ENCODE results near the gene ANHX.

The ANHX gene

DNA sequence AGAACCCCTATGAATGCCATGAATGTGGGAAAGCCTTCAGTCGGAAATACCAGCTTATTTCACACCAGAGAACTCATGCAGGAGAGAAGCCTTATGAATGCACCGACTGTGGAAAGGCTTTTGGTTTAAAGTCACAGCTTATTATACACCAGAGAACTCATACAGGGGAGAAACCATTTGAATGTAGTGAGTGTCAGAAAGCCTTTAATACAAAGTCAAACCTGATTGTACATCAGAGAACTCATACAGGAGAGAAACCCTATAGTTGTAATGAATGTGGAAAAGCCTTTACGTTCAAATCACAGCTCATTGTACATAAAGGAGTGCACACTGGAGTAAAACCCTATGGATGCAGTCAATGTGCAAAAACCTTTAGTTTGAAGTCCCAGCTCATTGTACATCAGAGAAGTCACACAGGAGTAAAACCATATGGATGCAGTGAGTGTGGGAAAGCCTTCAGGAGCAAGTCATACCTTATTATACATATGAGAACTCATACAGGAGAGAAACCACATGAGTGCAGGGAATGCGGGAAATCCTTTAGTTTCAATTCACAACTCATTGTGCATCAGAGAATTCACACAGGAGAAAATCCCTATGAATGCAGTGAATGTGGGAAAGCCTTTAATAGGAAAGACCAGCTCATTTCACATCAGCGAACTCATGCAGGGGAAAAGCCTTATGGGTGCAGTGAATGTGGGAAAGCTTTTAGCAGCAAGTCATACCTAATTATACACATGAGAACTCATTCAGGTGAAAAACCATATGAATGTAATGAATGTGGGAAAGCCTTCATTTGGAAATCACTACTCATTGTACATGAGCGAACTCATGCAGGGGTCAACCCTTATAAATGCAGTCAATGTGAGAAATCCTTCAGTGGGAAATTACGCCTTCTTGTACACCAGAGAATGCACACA lies 32.1 kb downstream of the ANHX start:
- H2AFZ ChIP-seq (ENCODE audit: low read length, unreplicated experiment): no peak overlapping the region
- H3K27me3 ChIP-seq (ENCODE audit: insufficient read depth, low read length): no peaks in the 10 kb centered on the region
- no peak overlapping the region for H3K27ac ChIP-seq (ENCODE audit: low read depth, low read length)
- peak overlapping the region; percentile 14; the same call in 1 of the 2 replicates for H3K4me3 ChIP-seq (ENCODE audit: low read depth, low read length)
- H3K36me3 ChIP-seq (ENCODE audit: insufficient read depth, low read length): peaks cover 56% of the 10 kb centered on the region
- no peaks in the 10 kb centered on the region for H3K4me1 ChIP-seq (ENCODE audit: control insufficient read depth, insufficient read depth, low read length, unreplicated experiment)
- H3K79me2 ChIP-seq (ENCODE audit: control insufficient read depth, insufficient read depth, low read length, unreplicated experiment): no peaks in the 10 kb centered on the region

DNA sequence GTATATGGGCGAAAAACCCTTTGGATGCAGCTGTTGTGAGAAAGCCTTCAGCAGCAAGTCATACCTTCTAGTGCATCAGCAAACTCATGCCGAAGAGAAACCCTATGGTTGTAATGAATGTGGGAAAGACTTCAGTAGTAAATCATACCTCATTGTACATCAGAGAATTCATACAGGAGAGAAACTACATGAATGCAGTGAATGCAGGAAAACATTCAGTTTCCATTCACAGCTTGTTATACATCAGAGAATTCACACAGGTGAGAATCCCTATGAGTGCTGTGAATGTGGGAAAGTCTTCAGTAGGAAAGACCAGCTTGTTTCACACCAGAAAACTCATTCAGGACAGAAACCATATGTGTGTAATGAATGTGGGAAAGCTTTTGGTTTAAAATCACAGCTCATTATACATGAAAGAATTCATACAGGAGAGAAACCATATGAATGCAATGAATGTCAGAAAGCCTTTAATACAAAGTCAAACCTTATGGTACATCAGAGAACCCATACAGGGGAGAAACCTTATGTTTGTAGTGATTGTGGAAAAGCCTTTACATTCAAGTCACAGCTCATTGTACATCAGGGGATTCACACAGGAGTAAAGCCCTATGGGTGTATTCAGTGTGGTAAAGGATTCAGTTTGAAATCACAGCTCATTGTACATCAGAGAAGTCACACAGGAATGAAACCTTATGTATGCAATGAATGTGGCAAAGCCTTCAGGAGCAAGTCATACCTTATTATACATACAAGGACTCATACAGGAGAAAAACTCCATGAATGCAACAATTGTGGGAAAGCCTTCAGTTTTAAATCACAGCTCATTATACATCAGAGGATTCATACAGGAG lies 33.0 kb downstream of the ANHX start:
- no peak overlapping the region for H3K27ac ChIP-seq (ENCODE audit: low read depth, low read length)
- peaks cover 56% of the 10 kb centered on the region for H3K36me3 ChIP-seq (ENCODE audit: insufficient read depth, low read length)
- no peaks in the 10 kb centered on the region for H3K4me1 ChIP-seq (ENCODE audit: control insufficient read depth, insufficient read depth, low read length, unreplicated experiment)
- H2AFZ ChIP-seq (ENCODE audit: low read length, unreplicated experiment): no peak overlapping the region
- no peaks in the 10 kb centered on the region for H3K27me3 ChIP-seq (ENCODE audit: insufficient read depth, low read length)
- no peak overlapping the region; the same call in 1 of the 2 replicates for H3K4me3 ChIP-seq (ENCODE audit: low read depth, low read length)
- no peaks in the 10 kb centered on the region for H3K79me2 ChIP-seq (ENCODE audit: control insufficient read depth, insufficient read depth, low read length, unreplicated experiment)

- H3K4me1 ChIP-seq (ENCODE audit: control insufficient read depth, insufficient read depth, low read length, unreplicated experiment): no peaks in the 10 kb centered on the region
- H3K4me3 ChIP-seq (ENCODE audit: low read depth, low read length): no peak overlapping the region
- no peaks in the 10 kb centered on the region for H3K79me2 ChIP-seq (ENCODE audit: control insufficient read depth, insufficient read depth, low read length, unreplicated experiment)
- peaks cover 56% of the 10 kb centered on the region for H3K36me3 ChIP-seq (ENCODE audit: insufficient read depth, low read length)
- H3K27ac ChIP-seq (ENCODE audit: low read depth, low read length): no peak overlapping the region
- H3K27me3 ChIP-seq (ENCODE audit: insufficient read depth, low read length): no peaks in the 10 kb centered on the region
- H2AFZ ChIP-seq (ENCODE audit: low read length, unreplicated experiment): no peak overlapping the region
Observed at GRCh38 chr12:133201888-133202287, 33.8 kb downstream of the ANHX start.

GRCh38 chr12:133192847-133193246 lies 42.8 kb downstream of the ANHX start:
- Histone ChIP-seq H3K4me3 (ENCODE audit: low read depth, low read length) (no peak overlapping the region), H3K79me2 (ENCODE audit: control insufficient read depth, insufficient read depth, low read length, unreplicated experiment) (no peaks in the 10 kb centered on the region), H3K27me3 (ENCODE audit: insufficient read depth, low read length) (no peaks in the 10 kb centered on the region), H2AFZ (ENCODE audit: low read length, unreplicated experiment) (no peak overlapping the region), H3K27ac (ENCODE audit: low read depth, low read length) (no peak overlapping the region), H3K36me3 (ENCODE audit: insufficient read depth, low read length) (peaks cover 82% of the 10 kb centered on the region), H3K4me1 (ENCODE audit: control insufficient read depth, insufficient read depth, low read length, unreplicated experiment) (no peaks in the 10 kb centered on the region)

GRCh38 chr12:133190176-133190575 lies 45.5 kb downstream of the ANHX start:
- Histone ChIP-seq H3K36me3 (ENCODE audit: insufficient read depth, low read length) (peaks cover 98% of the 10 kb centered on the region), H3K27me3 (ENCODE audit: insufficient read depth, low read length) (no peaks in the 10 kb centered on the region), H3K4me3 (ENCODE audit: low read depth, low read length) (no peak overlapping the region), H3K79me2 (ENCODE audit: control insufficient read depth, insufficient read depth, low read length, unreplicated experiment) (peaks cover 2% of the 10 kb centered on the region), H3K4me1 (ENCODE audit: control insufficient read depth, insufficient read depth, low read length, unreplicated experiment) (no peaks in the 10 kb centered on the region), H2AFZ (ENCODE audit: low read length, unreplicated experiment) (no peak overlapping the region), H3K27ac (ENCODE audit: low read depth, low read length) (no peak overlapping the region)

DNA sequence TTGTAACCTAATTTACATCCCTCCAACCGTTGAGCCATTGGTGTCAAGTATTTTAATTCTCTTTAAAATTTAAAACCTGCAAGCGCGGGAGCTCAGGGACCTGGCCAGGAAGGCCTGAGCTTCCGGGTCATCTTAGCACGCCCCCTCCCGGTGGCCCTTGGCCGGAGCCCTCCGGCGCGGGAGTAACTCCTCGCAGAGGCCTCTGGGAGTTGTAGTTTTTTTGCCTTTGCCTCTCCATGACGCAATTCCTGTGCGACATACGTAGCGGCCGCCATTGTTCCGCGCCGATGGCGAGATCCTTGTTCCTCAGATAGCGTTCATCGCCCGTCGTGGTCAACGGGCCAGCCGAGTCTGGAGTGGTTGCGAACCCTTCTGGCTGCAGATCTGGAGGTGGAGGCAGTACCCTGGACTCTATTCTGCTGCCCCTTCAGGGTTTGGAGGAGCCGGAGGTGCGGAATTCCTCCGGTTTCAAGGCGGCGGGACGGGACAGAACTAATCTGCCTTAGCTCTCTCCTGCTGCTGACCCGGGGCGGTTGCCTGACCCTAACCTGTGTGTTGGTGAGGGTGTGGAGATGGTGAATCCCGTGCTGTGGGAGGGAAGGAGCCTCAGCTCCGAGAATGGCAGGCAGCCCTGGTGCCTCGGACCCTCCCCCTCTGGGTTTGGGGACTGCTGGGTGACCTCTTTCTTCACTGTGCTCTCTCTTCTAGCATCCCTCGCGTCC lies 54.3 kb downstream of the ANHX start, which contains the start of gene ZNF268:
Gene ZNF268, plus strand, starts transcription at position 258 of the 722 bp plus-strand sequence. CDS start 503 bp downstream, outside the sequence.
- Histone ChIP-seq H3K36me3 (ENCODE audit: insufficient read depth, low read length) (peaks cover 37% of the 10 kb centered on the region), H3K4me3 (ENCODE audit: low read depth, low read length) (peak within 1 kb of the TSS; percentile 95), H3K79me2 (ENCODE audit: control insufficient read depth, insufficient read depth, low read length, unreplicated experiment) (peaks cover 22% of the 10 kb centered on the region), H3K4me1 (ENCODE audit: control insufficient read depth, insufficient read depth, low read length, unreplicated experiment) (peaks cover 7% of the 10 kb centered on the region), H3K27ac (ENCODE audit: low read depth, low read length) (peak within 1 kb of the TSS; percentile 41), H3K27me3 (ENCODE audit: insufficient read depth, low read length) (no peaks in the 10 kb centered on the region), H2AFZ (ENCODE audit: low read length, unreplicated experiment) (peak within 1 kb of the TSS; percentile 94)

DNA sequence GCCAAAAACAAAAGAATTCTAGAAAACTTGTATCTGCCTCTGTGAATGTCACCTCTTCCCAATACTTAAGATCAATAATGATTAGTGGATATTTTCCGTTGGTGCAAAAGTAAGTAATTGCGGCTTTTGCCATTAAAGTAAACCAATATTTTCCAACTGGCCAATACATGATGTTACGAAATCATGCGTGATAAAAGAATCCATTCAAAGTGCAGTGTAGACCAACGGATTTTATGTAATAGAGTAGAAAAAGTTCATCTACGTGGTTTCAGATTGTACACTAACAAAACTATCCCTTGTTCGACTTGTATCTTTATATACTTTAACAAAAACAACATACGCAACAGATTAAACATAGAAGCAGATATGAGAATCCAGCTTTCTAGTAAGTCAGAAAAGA lies 55.0 kb downstream of the ANHX start:
- H3K36me3 ChIP-seq (ENCODE audit: insufficient read depth, low read length): peaks cover 31% of the 10 kb centered on the region
- H3K4me3 ChIP-seq (ENCODE audit: low read depth, low read length): no peak overlapping the region
- peaks cover 7% of the 10 kb centered on the region for H3K4me1 ChIP-seq (ENCODE audit: control insufficient read depth, insufficient read depth, low read length, unreplicated experiment)
- H3K27ac ChIP-seq (ENCODE audit: low read depth, low read length): no peak overlapping the region
- H3K79me2 ChIP-seq (ENCODE audit: control insufficient read depth, insufficient read depth, low read length, unreplicated experiment): peaks cover 22% of the 10 kb centered on the region
- H3K27me3 ChIP-seq (ENCODE audit: insufficient read depth, low read length): no peaks in the 10 kb centered on the region
- no peak overlapping the region for H2AFZ ChIP-seq (ENCODE audit: low read length, unreplicated experiment)

- Histone ChIP-seq H3K27ac (ENCODE audit: low read depth, low read length) (no peak overlapping the region), H3K36me3 (ENCODE audit: insufficient read depth, low read length) (0 out of 2 replicates have a peak, but pooled peaks cover 2% of the 10 kb centered on the region), H3K27me3 (ENCODE audit: insufficient read depth, low read length) (no peaks in the 10 kb centered on the region), H3K4me3 (ENCODE audit: low read depth, low read length) (no peak overlapping the region), H2AFZ (ENCODE audit: low read length, unreplicated experiment) (no peak overlapping the region), H3K79me2 (ENCODE audit: control insufficient read depth, insufficient read depth, low read length, unreplicated experiment) (no peaks in the 10 kb centered on the region), H3K4me1 (ENCODE audit: control insufficient read depth, insufficient read depth, low read length, unreplicated experiment) (no peaks in the 10 kb centered on the region)
Observed at GRCh38 chr12:133174901-133175300, 60.8 kb downstream of the ANHX start.

- no peak overlapping the region for H3K4me3 ChIP-seq (ENCODE audit: low read depth, low read length)
- no peak overlapping the region for H3K27ac ChIP-seq (ENCODE audit: low read depth, low read length)
- H3K36me3 ChIP-seq (ENCODE audit: insufficient read depth, low read length): 0 out of 2 replicates have a peak, but pooled peaks cover 2% of the 10 kb centered on the region
- H3K79me2 ChIP-seq (ENCODE audit: control insufficient read depth, insufficient read depth, low read length, unreplicated experiment): no peaks in the 10 kb centered on the region
- H2AFZ ChIP-seq (ENCODE audit: low read length, unreplicated experiment): no peak overlapping the region
- no peaks in the 10 kb centered on the region for H3K27me3 ChIP-seq (ENCODE audit: insufficient read depth, low read length)
- no peaks in the 10 kb centered on the region for H3K4me1 ChIP-seq (ENCODE audit: control insufficient read depth, insufficient read depth, low read length, unreplicated experiment)
Observed at GRCh38 chr12:133172491-133172890, 63.2 kb downstream of the ANHX start.

All from ACC112 (cell line).